Measurements from ENCODE around the gene TBX3.

TBX3 gene

GRCh38 chr12:114682785-114683708, 928 bp downstream of the TBX3 start:
- no peaks in the 10 kb centered on the region for H3K9me3 ChIP-seq (ENCODE audit: insufficient read depth, low read length, severe bottlenecking)
- TF ChIP-seq EZH2 (IDR thresholded peaks at IDR 0.05; ENCODE audit: borderline replicate concordance, low read depth, low read length, severe bottlenecking) (no peak), CTCF (IDR thresholded peaks at IDR 0.05; ENCODE audit: borderline replicate concordance, extremely low read depth, low read length, poor library complexity, severe bottlenecking) (no peak)
- H3K4me3 ChIP-seq (ENCODE audit: low read depth in 1 of 2, low read length in 2 of 2), result no peak overlapping the region
- no peak overlapping the region for H3K27ac ChIP-seq (ENCODE audit: low read length)
- H3K9ac ChIP-seq (ENCODE audit: low read depth, low read length), result no peak overlapping the region
- H3K79me2 ChIP-seq (ENCODE audit: insufficient read depth, low read length), result no peaks in the 10 kb centered on the region
- ATAC-seq (ENCODE audit: insufficient read depth, low read depth) (no peak), DNase-seq (no peak)
- H3K27me3 ChIP-seq (ENCODE audit: insufficient read depth, low read length, poor library complexity), result peaks cover 12% of the 10 kb centered on the region
- H4K20me1 ChIP-seq (ENCODE audit: insufficient read depth, low read length), result no peaks in the 10 kb centered on the region
- no peak overlapping the region for H2AFZ ChIP-seq (ENCODE audit: low read depth, low read length)
- no peaks in the 10 kb centered on the region for H3K36me3 ChIP-seq (ENCODE audit: insufficient read depth, low read length)
- no peak overlapping the region for H3K4me2 ChIP-seq (ENCODE audit: insufficient read depth, low read length)
- no peaks in the 10 kb centered on the region for H3K4me1 ChIP-seq (ENCODE audit: insufficient read depth, low read length)

- Histone ChIP-seq H3K4me3 (ENCODE audit: low read depth in 1 of 2, low read length in 2 of 2) (no peak overlapping the region), H4K20me1 (ENCODE audit: insufficient read depth, low read length) (no peaks in the 10 kb centered on the region), H3K4me2 (ENCODE audit: insufficient read depth, low read length) (no peak overlapping the region), H3K36me3 (ENCODE audit: insufficient read depth, low read length) (no peaks in the 10 kb centered on the region), H2AFZ (ENCODE audit: low read depth, low read length) (no peak overlapping the region), H3K27ac (ENCODE audit: low read length) (no peak overlapping the region), H3K4me1 (ENCODE audit: insufficient read depth, low read length) (no peaks in the 10 kb centered on the region), H3K9me3 (ENCODE audit: insufficient read depth, low read length, severe bottlenecking) (no peaks in the 10 kb centered on the region), H3K79me2 (ENCODE audit: insufficient read depth, low read length) (no peaks in the 10 kb centered on the region), H3K27me3 (ENCODE audit: insufficient read depth, low read length, poor library complexity) (peaks cover 11% of the 10 kb centered on the region), H3K9ac (ENCODE audit: low read depth, low read length) (no peak overlapping the region)
- ATAC-seq (ENCODE audit: insufficient read depth, low read depth) (no peak), DNase-seq (no peak)
- TF ChIP-seq CTCF (IDR thresholded peaks at IDR 0.05; ENCODE audit: borderline replicate concordance, extremely low read depth, low read length, poor library complexity, severe bottlenecking), result no peak
- no peak for TF ChIP-seq EZH2 (IDR thresholded peaks at IDR 0.05; ENCODE audit: borderline replicate concordance, low read depth, low read length, severe bottlenecking)
Observed at GRCh38 chr12:114682106-114682784, 1.7 kb downstream of the TBX3 start.

- no peak for DNase-seq
- Histone ChIP-seq H3K4me1 (ENCODE audit: insufficient read depth, low read length) (no peaks in the 10 kb centered on the region), H3K79me2 (ENCODE audit: insufficient read depth, low read length) (no peaks in the 10 kb centered on the region), H2AFZ (ENCODE audit: low read depth, low read length) (no peak overlapping the region), H3K4me2 (ENCODE audit: insufficient read depth, low read length) (no peak overlapping the region), H3K27ac (ENCODE audit: low read length) (no peak overlapping the region), H4K20me1 (ENCODE audit: insufficient read depth, low read length) (no peaks in the 10 kb centered on the region; the same call in 1 of the 2 replicates), H3K9ac (ENCODE audit: low read depth, low read length) (no peak overlapping the region), H3K27me3 (ENCODE audit: insufficient read depth, low read length, poor library complexity) (peaks cover 12% of the 10 kb centered on the region), H3K4me3 (ENCODE audit: low read depth in 1 of 2, low read length in 2 of 2) (no peak overlapping the region), H3K9me3 (ENCODE audit: insufficient read depth, low read length, severe bottlenecking) (no peaks in the 10 kb centered on the region), H3K36me3 (ENCODE audit: insufficient read depth, low read length) (no peaks in the 10 kb centered on the region)
- no peak for ATAC-seq (ENCODE audit: insufficient read depth, low read depth)
- no peak for TF ChIP-seq EZH2 (IDR thresholded peaks at IDR 0.05; ENCODE audit: borderline replicate concordance, low read depth, low read length, severe bottlenecking)
- no peak for TF ChIP-seq CTCF (IDR thresholded peaks at IDR 0.05; ENCODE audit: borderline replicate concordance, extremely low read depth, low read length, poor library complexity, severe bottlenecking)
Observed at GRCh38 chr12:114681116-114681871, 2.7 kb downstream of the TBX3 start.
